ENCODE measurements around the gene GOLPH3.
"Not testable (repeated sequence)": the region's sequence is repeated elsewhere in the genome, so short reads cannot be mapped to it uniquely, and the experiment has no call there.

Gene GOLPH3

DNA sequence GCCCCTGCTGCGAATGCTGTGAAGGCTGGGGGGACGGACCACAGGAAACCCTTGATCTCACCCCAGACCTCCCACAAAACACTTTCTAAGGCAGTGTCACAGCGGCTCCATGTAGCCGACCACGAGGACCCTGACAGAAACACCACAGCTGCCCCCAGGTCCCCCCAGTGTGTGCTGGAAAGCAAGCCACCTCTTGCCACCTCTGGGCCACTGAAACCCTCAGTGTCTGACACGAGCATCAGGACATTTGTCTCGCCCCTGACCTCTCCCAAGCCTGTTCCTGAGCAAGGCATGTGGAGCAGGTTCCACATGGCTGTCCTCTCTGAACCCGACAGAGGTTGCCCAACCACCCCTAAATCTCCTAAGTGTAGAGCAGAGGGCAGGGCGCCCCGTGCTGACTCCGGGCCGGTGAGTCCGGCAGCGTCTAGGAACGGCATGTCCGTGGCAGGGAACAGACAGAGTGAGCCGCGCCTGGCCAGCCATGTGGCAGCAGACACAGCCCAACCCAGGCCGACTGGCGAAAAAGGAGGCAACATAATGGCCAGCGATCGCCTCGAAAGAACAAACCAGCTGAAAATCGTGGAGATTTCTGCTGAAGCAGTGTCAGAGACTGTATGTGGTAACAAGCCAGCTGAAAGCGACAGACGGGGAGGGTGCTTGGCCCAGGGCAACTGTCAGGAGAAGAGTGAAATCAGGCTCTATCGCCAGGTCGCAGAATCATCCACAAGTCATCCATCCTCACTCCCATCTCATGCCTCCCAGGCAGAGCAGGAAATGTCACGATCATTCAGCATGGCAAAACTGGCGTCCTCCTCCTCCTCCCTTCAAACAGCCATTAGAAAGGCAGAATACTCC is 84.7 kb downstream of the GOLPH3 start:
- Histone ChIP-seq H3K27ac (ENCODE audit: low read length) (no peak overlapping the region), H3K9me3 (ENCODE audit: control insufficient read depth, insufficient read depth, low read length) (no peaks in the 10 kb centered on the region), H3K4me1 (ENCODE audit: control insufficient read depth, insufficient read depth, low read length) (peaks cover 2% of the 10 kb centered on the region; the same call in 1 of the 2 replicates), H3K36me3 (ENCODE audit: control insufficient read depth, insufficient read depth, low read length) (no peaks in the 10 kb centered on the region), H3K4me3 (ENCODE audit: low read length) (no peak overlapping the region), H3K27me3 (ENCODE audit: control insufficient read depth, insufficient read depth, low read length) (no peaks in the 10 kb centered on the region)
- no peak for DNase-seq (ENCODE audit: low read depth, low spot score)
- no CpG with 5 or more reads among the region's 30 CpGs for WGBS (ENCODE audit: insufficient coverage, insufficient read length)

DNA sequence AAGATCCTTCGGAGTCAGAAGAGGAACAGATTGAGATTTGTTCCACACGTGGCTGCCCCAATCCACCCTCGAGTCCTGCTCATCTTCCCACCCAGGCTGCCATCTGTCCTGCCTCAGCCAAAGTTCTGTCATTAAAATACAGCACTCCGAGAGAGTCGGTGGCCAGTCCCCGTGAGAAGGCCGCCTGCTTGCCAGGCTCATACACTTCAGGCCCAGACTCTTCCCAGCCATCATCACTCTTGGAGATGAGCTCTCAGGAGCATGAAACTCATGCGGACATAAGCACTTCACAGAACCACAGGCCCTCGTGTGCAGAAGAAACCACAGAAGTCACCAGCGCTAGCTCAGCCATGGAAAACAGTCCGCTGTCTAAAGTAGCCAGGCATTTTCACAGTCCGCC is 85.9 kb downstream of the GOLPH3 start:
- no peaks in the 10 kb centered on the region for H3K27me3 ChIP-seq (ENCODE audit: control insufficient read depth, insufficient read depth, low read length)
- peaks cover 2% of the 10 kb centered on the region; the same call in 1 of the 2 replicates for H3K4me1 ChIP-seq (ENCODE audit: control insufficient read depth, insufficient read depth, low read length)
- no peaks in the 10 kb centered on the region for H3K9me3 ChIP-seq (ENCODE audit: control insufficient read depth, insufficient read depth, low read length)
- DNase-seq (ENCODE audit: low read depth, low spot score), result no peak
- WGBS (ENCODE audit: insufficient coverage, insufficient read length), result no CpG with 5 or more reads among the region's 12 CpGs
- no peak overlapping the region for H3K4me3 ChIP-seq (ENCODE audit: low read length)
- H3K36me3 ChIP-seq (ENCODE audit: control insufficient read depth, insufficient read depth, low read length), result no peaks in the 10 kb centered on the region
- H3K27ac ChIP-seq (ENCODE audit: low read length), result no peak overlapping the region

- no peak for DNase-seq (ENCODE audit: low read depth, low spot score)
- Histone ChIP-seq H3K4me3 (ENCODE audit: low read length) (no peak overlapping the region), H3K27ac (ENCODE audit: low read length) (no peak overlapping the region), H3K9me3 (ENCODE audit: control insufficient read depth, insufficient read depth, low read length) (no peaks in the 10 kb centered on the region), H3K36me3 (ENCODE audit: control insufficient read depth, insufficient read depth, low read length) (no peaks in the 10 kb centered on the region), H3K4me1 (ENCODE audit: control insufficient read depth, insufficient read depth, low read length) (no peaks in the 10 kb centered on the region), H3K27me3 (ENCODE audit: control insufficient read depth, insufficient read depth, low read length) (no peaks in the 10 kb centered on the region)
- WGBS (ENCODE audit: insufficient coverage, insufficient read length), result no CpG with 5 or more reads among the region's 24 CpGs
Observed at GRCh38 chr5:32087086-32088082, 86.7 kb downstream of the GOLPH3 start.

GRCh38 chr5:32083981-32084430 is 90.1 kb downstream of the GOLPH3 start:
- no CpG with 5 or more reads among the region's 10 CpGs for WGBS (ENCODE audit: insufficient coverage, insufficient read length)

DNA sequence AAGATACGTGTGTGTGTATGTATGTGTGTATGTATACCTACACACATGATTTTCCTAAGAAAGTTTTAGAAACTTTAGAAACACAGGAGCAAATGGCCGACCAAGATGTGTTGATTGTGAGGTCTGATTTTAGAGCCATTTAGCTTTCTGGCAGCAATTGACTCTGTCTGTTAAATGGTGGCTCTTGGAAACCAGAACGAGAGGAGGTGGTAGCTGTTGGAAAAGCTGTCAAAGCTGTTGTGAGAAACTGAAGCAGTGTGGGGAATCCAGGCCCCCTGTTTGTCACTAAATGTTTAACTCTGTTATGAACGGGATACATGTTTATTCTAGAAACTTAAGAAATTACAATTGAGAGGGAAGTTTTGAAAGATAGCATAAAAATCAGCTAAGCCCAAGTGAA is 91.4 kb downstream of the GOLPH3 start:
- no CpG with 5 or more reads among the region's 4 CpGs for WGBS (ENCODE audit: insufficient coverage, insufficient read length)
- Histone ChIP-seq H3K4me3 (ENCODE audit: low read length) (no peak overlapping the region), H3K4me1 (ENCODE audit: control insufficient read depth, insufficient read depth, low read length) (no peaks in the 10 kb centered on the region), H3K27ac (ENCODE audit: low read length) (no peak overlapping the region), H3K9me3 (ENCODE audit: control insufficient read depth, insufficient read depth, low read length) (no peaks in the 10 kb centered on the region), H3K27me3 (ENCODE audit: control insufficient read depth, insufficient read depth, low read length) (no peaks in the 10 kb centered on the region), H3K36me3 (ENCODE audit: control insufficient read depth, insufficient read depth, low read length) (no peaks in the 10 kb centered on the region)
- DNase-seq (ENCODE audit: low read depth, low spot score), result no peak

More at GRCh38 chr5:32083981-32084430, 90.1 kb downstream of the GOLPH3 start:
- Histone ChIP-seq H3K4me1 (ENCODE audit: control insufficient read depth, insufficient read depth, low read length) (no peaks in the 10 kb centered on the region), H3K9me3 (ENCODE audit: control insufficient read depth, insufficient read depth, low read length) (no peaks in the 10 kb centered on the region), H3K27ac (ENCODE audit: low read length) (no peak overlapping the region), H3K4me3 (ENCODE audit: low read length) (no peak overlapping the region), H3K36me3 (ENCODE audit: control insufficient read depth, insufficient read depth, low read length) (no peaks in the 10 kb centered on the region), H3K27me3 (ENCODE audit: control insufficient read depth, insufficient read depth, low read length) (no peaks in the 10 kb centered on the region)
- no peak for DNase-seq (ENCODE audit: low read depth, low spot score)

GRCh38 chr5:32080565-32080964 is 93.6 kb downstream of the GOLPH3 start:
- H3K27me3 ChIP-seq (ENCODE audit: control insufficient read depth, insufficient read depth, low read length); H3K9me3 ChIP-seq (ENCODE audit: control insufficient read depth, insufficient read depth, low read length); H3K4me3 ChIP-seq (ENCODE audit: low read length); H3K27ac ChIP-seq (ENCODE audit: low read length); H3K4me1 ChIP-seq (ENCODE audit: control insufficient read depth, insufficient read depth, low read length); DNase-seq (ENCODE audit: low read depth, low spot score); H3K36me3 ChIP-seq (ENCODE audit: control insufficient read depth, insufficient read depth, low read length): not testable (repeated sequence)
- WGBS (ENCODE audit: insufficient coverage, insufficient read length), result no CpG with 5 or more reads among the region's 1 CpG

GRCh38 chr5:32078855-32079254 is 95.3 kb downstream of the GOLPH3 start:
- DNase-seq (ENCODE audit: low read depth, low spot score); H3K36me3 ChIP-seq (ENCODE audit: control insufficient read depth, insufficient read depth, low read length); H3K27me3 ChIP-seq (ENCODE audit: control insufficient read depth, insufficient read depth, low read length); H3K4me1 ChIP-seq (ENCODE audit: control insufficient read depth, insufficient read depth, low read length); H3K4me3 ChIP-seq (ENCODE audit: low read length); H3K9me3 ChIP-seq (ENCODE audit: control insufficient read depth, insufficient read depth, low read length); H3K27ac ChIP-seq (ENCODE audit: low read length): not testable (repeated sequence)
- no CpG with 5 or more reads among the region's 6 CpGs for WGBS (ENCODE audit: insufficient coverage, insufficient read length)

GRCh38 chr5:32076699-32077695 is 97.1 kb downstream of the GOLPH3 start:
- DNase-seq (ENCODE audit: low read depth, low spot score), result no peak
- Histone ChIP-seq H3K27me3 (ENCODE audit: control insufficient read depth, insufficient read depth, low read length) (no peaks in the 10 kb centered on the region), H3K9me3 (ENCODE audit: control insufficient read depth, insufficient read depth, low read length) (no peaks in the 10 kb centered on the region), H3K36me3 (ENCODE audit: control insufficient read depth, insufficient read depth, low read length) (no peaks in the 10 kb centered on the region), H3K4me3 (ENCODE audit: low read length) (no peak overlapping the region), H3K27ac (ENCODE audit: low read length) (no peak overlapping the region), H3K4me1 (ENCODE audit: control insufficient read depth, insufficient read depth, low read length) (no peaks in the 10 kb centered on the region)
- no CpG with 5 or more reads among the region's 4 CpGs for WGBS (ENCODE audit: insufficient coverage, insufficient read length)

Data from iPS DF 6.9 (cell line).